ENCODE measurements around the gene TBC1D22A.

The TBC1D22A gene

GRCh38 chr22:47200273-47201051, 438.0 kb downstream of the TBC1D22A start:
- no peak for DNase-seq (ENCODE audit: low spot score)

DNA sequence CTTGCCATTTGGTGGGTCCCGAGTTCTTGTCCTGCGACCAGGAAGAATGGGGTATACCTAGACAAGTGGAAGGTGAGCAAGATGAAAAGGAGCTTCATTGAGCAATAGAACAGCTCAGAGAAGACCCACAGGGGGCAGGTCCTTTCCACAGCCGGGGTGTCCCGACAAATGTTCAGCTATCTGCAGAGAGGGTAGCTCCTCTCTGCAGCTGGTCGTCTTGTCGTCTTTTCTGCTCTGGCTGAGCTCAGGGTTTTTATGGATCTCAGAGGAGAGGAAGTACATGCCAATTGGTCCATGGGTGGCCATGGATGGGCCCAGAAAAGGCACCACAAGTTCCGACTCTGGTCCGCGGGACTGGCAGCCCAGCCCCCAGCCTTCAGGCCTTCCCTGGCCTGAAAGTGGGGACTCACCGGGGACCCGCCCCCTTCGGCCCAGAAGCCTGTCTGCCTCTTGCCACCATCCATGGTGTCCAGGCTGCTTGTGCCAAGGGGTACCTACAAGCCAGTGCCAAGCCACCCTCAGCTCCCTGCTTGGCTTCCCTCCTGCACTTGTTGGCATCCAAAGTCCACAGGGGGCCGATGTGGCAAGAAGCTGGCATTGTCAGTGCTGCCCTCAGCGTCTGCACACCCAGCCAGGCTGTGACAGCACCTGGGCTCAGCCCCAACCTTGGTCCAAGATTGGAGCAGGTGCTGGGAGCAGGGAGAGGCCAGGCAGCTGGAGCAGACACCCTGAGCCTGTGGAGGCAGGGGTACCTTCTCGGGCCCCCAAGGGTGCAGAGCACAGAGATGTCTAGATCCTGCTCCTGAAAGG, 438.9 kb downstream of the TBC1D22A start:
- DNase-seq (ENCODE audit: low spot score): no peak

DNA sequence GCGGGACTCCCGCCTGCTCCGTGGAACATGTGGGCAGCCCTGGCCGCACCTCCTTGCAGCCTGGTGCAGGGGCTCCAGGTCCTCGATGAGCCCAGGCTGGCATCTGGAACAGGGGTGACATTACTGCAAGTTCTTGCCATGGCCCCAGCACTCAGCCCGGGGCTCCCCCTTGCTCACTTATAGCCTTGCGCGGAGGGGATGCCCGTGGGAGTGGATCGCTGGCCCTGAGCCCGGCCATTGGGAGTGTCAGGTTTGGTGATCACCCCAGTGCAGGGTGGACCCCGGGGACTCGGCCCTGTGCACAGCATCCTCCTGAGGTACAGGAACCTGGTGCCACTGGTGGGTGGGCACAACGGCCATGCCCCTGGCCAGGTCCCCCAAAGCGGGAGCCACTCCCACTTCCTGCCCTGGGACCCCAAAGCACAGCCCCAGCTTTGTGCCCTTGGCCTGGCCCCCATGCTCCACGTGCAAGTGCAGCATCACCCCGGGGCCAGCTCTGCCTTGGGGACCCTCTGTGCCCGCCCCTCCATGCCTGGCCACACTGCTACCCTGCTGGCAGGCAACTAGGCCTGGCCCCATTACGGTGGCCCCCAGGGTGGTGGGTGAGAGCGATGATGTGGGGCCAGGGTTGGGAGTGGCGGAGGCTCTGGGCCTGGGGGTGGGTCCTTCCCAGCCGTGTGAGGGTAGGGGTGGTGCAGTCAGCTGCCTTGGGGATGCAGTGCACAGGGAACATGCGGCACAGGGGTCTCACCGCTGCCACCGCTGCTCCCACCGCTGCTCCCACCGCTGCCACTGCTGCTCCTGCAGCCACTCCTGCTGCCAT, 439.8 kb downstream of the TBC1D22A start:
- DNase-seq (ENCODE audit: low spot score): no peak

- no peak for DNase-seq (ENCODE audit: low spot score)
Observed at GRCh38 chr22:47202819-47203553, 440.5 kb downstream of the TBC1D22A start.

- DNase-seq (ENCODE audit: low spot score): no peak
Observed at GRCh38 chr22:47203554-47203991, 441.1 kb downstream of the TBC1D22A start.

GRCh38 chr22:47204002-47204979, 441.8 kb downstream of the TBC1D22A start:
- no peak for DNase-seq (ENCODE audit: low spot score)

DNA sequence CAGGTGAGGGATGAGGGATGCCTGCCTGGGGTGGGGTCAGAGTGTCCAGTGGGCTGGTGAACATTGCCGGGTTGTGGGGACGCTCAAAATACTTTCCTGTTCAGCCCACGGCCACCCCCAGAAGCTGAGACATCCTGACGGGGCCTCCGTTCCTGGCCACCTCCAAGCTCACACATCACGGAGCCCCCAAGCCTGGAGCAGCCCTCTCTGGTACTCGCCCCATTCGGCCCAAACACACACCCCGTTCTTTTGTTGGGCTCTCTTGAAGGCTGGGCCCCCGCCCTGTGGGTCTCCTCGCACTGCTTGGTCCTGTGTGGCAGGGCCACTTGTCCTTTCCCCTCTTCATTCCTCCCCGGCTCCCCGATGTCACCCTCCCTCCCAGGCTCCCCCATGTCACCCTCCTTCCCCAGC, 442.6 kb downstream of the TBC1D22A start:
- no peak for DNase-seq (ENCODE audit: low spot score)

- DNase-seq (ENCODE audit: low spot score): no peak
Observed at GRCh38 chr22:47205554-47205953, 443.1 kb downstream of the TBC1D22A start.

GRCh38 chr22:47206164-47206563, 443.7 kb downstream of the TBC1D22A start:
- DNase-seq (ENCODE audit: low spot score): no peak

GRCh38 chr22:47206666-47207218, 444.3 kb downstream of the TBC1D22A start:
- DNase-seq (ENCODE audit: low spot score): no peak

GRCh38 chr22:47207387-47207786, 444.9 kb downstream of the TBC1D22A start:
- no peak for DNase-seq (ENCODE audit: low spot score)

- DNase-seq (ENCODE audit: low spot score): no peak
Observed at GRCh38 chr22:47207846-47208554, 445.6 kb downstream of the TBC1D22A start.

DNA sequence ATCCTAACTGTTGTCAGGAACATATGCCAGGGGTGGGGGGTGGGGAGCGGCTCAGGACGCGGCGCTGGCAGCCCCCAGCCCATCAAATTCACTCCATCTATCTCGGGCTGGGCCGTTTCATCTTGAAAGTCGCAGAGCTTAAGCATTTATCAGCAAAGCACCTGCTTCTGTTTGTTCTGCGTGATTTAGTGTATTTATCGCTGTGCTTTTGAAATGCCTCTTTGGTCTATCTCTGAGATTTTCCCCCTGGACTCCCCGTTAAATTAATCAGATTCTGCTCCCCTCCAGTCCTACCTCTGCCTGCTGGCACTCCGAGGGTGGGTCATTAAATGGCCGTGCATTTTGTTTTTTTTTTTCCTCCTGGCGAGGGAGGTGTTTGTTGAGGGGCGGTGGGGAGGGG, 446.2 kb downstream of the TBC1D22A start:
- no peak for DNase-seq (ENCODE audit: low spot score)

DNA sequence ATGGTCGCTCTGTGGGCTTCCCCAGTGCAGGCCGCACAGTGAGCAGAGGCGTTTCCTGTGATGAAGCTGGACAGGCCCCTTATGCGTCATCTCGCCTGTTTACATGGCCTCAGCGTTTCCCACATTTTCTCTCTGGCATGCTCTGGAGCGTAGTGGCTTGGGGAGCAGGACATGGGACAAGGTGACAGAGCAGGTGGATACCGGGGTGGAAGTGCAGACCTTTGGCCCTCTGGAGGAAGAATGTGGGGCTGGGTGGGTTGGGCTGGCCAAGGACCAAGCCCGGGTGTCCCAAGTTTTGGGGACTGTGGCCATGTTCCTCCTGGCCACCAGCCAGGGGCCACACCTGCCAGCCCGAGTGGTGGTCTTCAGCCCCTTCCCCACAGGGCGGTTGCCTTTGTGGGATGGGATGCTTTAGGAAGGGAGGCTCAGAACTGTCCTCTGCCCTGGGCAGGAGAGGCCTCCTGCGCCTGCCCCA, 446.6 kb downstream of the TBC1D22A start:
- no peak for DNase-seq (ENCODE audit: low spot score)

DNA sequence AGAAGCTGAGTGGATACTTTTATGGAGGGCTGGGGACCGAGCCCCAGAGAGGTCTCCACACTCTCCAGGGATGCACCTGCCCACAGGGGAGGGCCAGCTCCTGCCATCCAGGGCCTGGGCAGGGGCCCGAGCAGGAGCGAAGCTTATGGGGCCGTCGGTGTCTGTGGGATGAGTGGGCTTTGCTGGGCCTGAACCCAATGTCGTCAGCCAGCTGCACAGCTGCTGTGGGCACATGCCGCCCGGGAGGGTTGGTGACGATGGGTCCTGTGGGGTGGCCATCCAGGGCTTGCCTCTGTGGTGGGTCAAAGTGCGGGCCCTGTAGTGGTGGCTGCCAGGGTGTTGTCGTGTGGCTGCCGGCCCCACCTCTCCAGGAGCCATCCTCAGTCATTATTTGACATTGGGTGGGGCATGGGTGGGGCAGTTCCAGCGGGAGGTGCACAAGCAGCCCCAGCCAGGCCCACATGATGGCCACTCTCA, 447.1 kb downstream of the TBC1D22A start:
- DNase-seq (ENCODE audit: low spot score): no peak

DNA sequence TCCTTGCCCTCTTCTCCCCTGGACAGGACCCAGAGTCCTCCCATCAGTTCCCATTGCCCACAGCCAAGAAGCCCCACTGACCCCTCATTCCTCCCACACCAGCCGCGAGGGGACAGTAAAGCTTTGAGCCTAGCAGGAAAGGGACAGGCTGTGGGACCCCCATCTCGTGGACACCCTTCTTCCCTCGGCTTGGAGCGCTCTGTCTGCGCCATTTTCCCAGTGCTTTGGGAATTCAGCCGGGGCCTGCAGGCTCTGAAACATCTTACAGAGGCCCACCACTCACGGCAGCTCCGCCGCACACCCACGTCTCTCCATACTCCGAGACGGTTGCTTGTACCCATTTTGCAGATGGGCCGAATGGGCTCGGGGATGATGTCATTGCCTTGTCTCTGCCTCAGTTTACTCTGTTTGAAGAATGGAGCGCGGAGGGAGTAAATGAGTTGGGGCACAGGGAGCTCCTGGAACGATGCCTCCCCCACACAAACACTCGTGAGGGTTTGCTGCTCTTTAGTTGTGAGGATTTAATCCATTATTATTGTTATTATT, 447.7 kb downstream of the TBC1D22A start:
- no peak for DNase-seq (ENCODE audit: low spot score)

- DNase-seq (ENCODE audit: low spot score): no peak
Observed at GRCh38 chr22:47210686-47211085, 448.2 kb downstream of the TBC1D22A start.

DNA sequence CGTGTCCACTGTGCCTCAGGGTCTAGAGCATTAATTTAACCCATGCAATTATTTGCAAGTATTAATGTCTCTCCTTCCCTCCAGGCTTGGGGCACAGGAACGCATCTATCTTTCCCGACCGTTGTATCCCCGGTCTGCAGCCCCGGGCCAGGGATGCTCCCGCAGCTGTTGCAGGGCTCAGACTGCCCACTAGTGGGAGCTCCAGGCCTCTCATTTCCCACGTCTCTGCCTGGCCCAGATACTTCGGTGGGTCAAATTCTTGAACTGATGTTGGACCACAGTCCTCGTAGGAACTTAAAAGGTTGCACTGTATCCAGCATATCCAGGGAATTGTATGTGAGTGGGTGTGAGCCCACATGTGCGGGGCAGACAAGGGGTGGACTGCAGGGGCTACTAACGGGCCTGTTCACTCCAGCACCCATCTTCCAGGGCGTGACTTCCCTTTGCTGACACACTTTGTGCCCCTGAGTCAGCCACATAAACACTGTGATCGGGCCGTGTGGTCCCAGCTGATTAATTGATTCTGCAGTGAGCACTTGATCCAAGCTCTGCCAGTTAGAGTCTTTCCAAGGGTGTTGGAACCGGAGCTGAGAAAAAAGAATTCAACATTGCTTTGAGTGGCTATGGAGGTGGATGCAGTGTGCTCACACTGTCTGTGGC, 451.3 kb downstream of the TBC1D22A start:
- no peak for DNase-seq (ENCODE audit: low spot score)

Data from globus pallidus (tissue), 1 donor.